ENCODE results near the gene PSAPL1. TPM values are rescaled to one million over a fixed set of nuclear protein-coding genes. Genes with fewer than 3 reads are reported as not detected.
"Not testable (repeated sequence)": the region's sequence is repeated elsewhere in the genome, so short reads cannot be mapped to it uniquely, and the experiment has no call there.

PSAPL1 gene
- total RNA-seq, 1 experiment from 2014 or later: not detected

- intact Hi-C loops (cut with micrococcal nuclease; ENCODE audit: unreplicated experiment) (no loop called here), in situ Hi-C loops (cut with HindIII; ENCODE audit: low pct_unique_long_range_greater_than_20kb, low sequenced_read_pairs) (no loop called here)
- Histone ChIP-seq H3K4me1 (ENCODE audit: control insufficient read depth, insufficient read depth, low read length) (no peaks in the 10 kb centered on the region), H3K27me3 (ENCODE audit: control insufficient read depth, insufficient read depth, low read length) (no peaks in the 10 kb centered on the region), H3K9me3 (ENCODE audit: control insufficient read depth, insufficient read depth, low read depth, low read length) (no peaks in the 10 kb centered on the region), H3K4me3 (ENCODE audit: low read depth in 2 of 2, low read length in 2 of 2) (no peak overlapping the region), H3K27ac (ENCODE audit: low read length) (no peak overlapping the region), H3K36me3 (ENCODE audit: control insufficient read depth, insufficient read depth, low read length) (no peaks in the 10 kb centered on the region)
- POLR2A ChIA-PET: no interaction called here
- no peak for ATAC-seq
- CTCF ChIA-PET: no interaction called here
- BruUV-seq (replicated peaks): no TSS peak
- DNase-seq (ENCODE audit: low read depth, low spot score): no peak
- TF ChIP-seq SIN3A (IDR thresholded peaks at IDR 0.05; ENCODE audit: borderline replicate concordance, insufficient read depth, low read depth, low read length) (no peak), REST (IDR thresholded peaks at IDR 0.05; ENCODE audit: insufficient read depth in 1 of 2, low read depth in 2 of 2, low read length in 1 of 2) (no peak), POLR2AphosphoS5 (IDR thresholded peaks at IDR 0.05; ENCODE audit: low read depth, low read length) (no peak), TCF7L2 (IDR thresholded peaks at IDR 0.05; ENCODE audit: low read depth, low read length) (no peak)
- TF ChIP-seq, protein P1, sequence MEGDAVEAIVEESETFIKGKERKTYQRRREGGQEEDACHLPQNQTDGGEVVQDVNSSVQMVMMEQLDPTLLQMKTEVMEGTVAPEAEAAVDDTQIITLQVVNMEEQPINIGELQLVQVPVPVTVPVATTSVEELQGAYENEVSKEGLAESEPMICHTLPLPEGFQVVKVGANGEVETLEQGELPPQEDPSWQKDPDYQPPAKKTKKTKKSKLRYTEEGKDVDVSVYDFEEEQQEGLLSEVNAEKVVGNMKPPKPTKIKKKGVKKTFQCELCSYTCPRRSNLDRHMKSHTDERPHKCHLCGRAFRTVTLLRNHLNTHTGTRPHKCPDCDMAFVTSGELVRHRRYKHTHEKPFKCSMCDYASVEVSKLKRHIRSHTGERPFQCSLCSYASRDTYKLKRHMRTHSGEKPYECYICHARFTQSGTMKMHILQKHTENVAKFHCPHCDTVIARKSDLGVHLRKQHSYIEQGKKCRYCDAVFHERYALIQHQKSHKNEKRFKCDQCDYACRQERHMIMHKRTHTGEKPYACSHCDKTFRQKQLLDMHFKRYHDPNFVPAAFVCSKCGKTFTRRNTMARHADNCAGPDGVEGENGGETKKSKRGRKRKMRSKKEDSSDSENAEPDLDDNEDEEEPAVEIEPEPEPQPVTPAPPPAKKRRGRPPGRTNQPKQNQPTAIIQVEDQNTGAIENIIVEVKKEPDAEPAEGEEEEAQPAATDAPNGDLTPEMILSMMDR (IDR thresholded peaks at IDR 0.05): no peak
These were observed 23.3 kb upstream of the PSAPL1 start for GRCh38 chr4:7458066-7458425.

GRCh38 chr4:7457201-7458065, 22.7 kb upstream of the PSAPL1 start:
- ATAC-seq (peak; percentile 54; the same call in 1 of the 2 replicates), DNase-seq (ENCODE audit: low read depth, low spot score) (no peak)
- intact Hi-C loops (cut with micrococcal nuclease; ENCODE audit: unreplicated experiment): no loop called here
- ChIA-PET POLR2A (no interaction called here), CTCF (no interaction called here)
- Histone ChIP-seq H3K27me3 (ENCODE audit: control insufficient read depth, insufficient read depth, low read length) (no peaks in the 10 kb centered on the region), H3K4me1 (ENCODE audit: control insufficient read depth, insufficient read depth, low read length) (no peaks in the 10 kb centered on the region), H3K36me3 (ENCODE audit: control insufficient read depth, insufficient read depth, low read length) (no peaks in the 10 kb centered on the region), H3K27ac (ENCODE audit: low read length) (no peak overlapping the region), H3K9me3 (ENCODE audit: control insufficient read depth, insufficient read depth, low read depth, low read length) (no peaks in the 10 kb centered on the region), H3K4me3 (ENCODE audit: low read depth in 2 of 2, low read length in 2 of 2) (no peak overlapping the region)
- BruUV-seq (replicated peaks): no TSS peak
- TF ChIP-seq, protein P1 (IDR thresholded peaks at IDR 0.05): no peak
- no peak for TF ChIP-seq SIN3A (IDR thresholded peaks at IDR 0.05; ENCODE audit: borderline replicate concordance, insufficient read depth, low read depth, low read length)
- TF ChIP-seq REST (IDR thresholded peaks at IDR 0.05; ENCODE audit: insufficient read depth in 1 of 2, low read depth in 2 of 2, low read length in 1 of 2): no peak
- TF ChIP-seq TCF7L2 (IDR thresholded peaks at IDR 0.05; ENCODE audit: low read depth, low read length): no peak
- no peak for TF ChIP-seq POLR2AphosphoS5 (IDR thresholded peaks at IDR 0.05; ENCODE audit: low read depth, low read length)
- in situ Hi-C loops (cut with HindIII; ENCODE audit: low pct_unique_long_range_greater_than_20kb, low sequenced_read_pairs): no loop called here

DNA sequence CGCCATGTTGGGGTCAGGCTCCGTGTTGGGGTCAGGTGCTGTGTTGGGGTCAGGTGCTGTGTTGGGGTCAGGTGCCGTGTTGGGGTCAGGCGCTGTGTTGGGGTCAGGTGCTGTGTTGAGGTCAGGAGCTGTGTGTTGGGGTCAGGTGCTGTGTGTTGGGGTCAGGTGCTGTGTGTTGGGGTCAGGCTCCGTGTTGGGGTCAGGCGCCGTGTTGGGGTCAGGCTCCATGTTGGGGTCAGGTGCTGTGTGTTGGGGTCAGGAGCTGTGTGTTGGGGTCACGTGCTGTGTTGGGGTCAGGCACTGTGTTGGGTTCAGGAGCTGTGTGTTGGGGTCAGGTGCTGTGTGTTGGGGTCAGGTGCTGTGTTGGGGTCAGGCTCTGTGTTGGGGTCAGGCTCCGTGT, 18.1 kb upstream of the PSAPL1 start:
- H3K27ac ChIP-seq (ENCODE audit: low read length); H3K4me1 ChIP-seq (ENCODE audit: control insufficient read depth, insufficient read depth, low read length); H3K36me3 ChIP-seq (ENCODE audit: control insufficient read depth, insufficient read depth, low read length); H3K4me3 ChIP-seq (ENCODE audit: low read depth in 2 of 2, low read length in 2 of 2); BruUV-seq (replicated peaks); H3K27me3 ChIP-seq (ENCODE audit: control insufficient read depth, insufficient read depth, low read length); in situ Hi-C loops (cut with HindIII; ENCODE audit: low pct_unique_long_range_greater_than_20kb, low sequenced_read_pairs); POLR2A ChIA-PET; intact Hi-C loops (cut with micrococcal nuclease; ENCODE audit: unreplicated experiment); H3K9me3 ChIP-seq (ENCODE audit: control insufficient read depth, insufficient read depth, low read depth, low read length); CTCF ChIA-PET; DNase-seq (ENCODE audit: low read depth, low spot score); ATAC-seq: not testable (repeated sequence)
